ENCODE data around the gene DSCAML1.

Gene DSCAML1

GRCh38 chr11:117418737-117419481, 378.1 kb downstream of the DSCAML1 start:
- no peaks in the 10 kb centered on the region for H3K9me3 Mint-ChIP-seq
- DNase-seq (ENCODE audit: low spot score in 2 of 2): no peak
- H3K4me3 Mint-ChIP-seq: no peak overlapping the region
- no peaks in the 10 kb centered on the region for H3K4me1 Mint-ChIP-seq
- no peak overlapping the region for H3K27ac Mint-ChIP-seq
- peaks cover 4% of the 10 kb centered on the region for H3K27me3 Mint-ChIP-seq
- H3K36me3 Mint-ChIP-seq: peaks cover under 1% of the 10 kb centered on the region
- no peak for ATAC-seq (ENCODE audit: low read depth)

GRCh38 chr11:117417856-117418255, 379.2 kb downstream of the DSCAML1 start:
- peaks cover 7% of the 10 kb centered on the region for H3K36me3 Mint-ChIP-seq
- peaks cover 2% of the 10 kb centered on the region for H3K27me3 Mint-ChIP-seq
- no peak overlapping the region for H3K27ac Mint-ChIP-seq
- DNase-seq (ENCODE audit: low spot score in 2 of 2) (no peak), ATAC-seq (ENCODE audit: low read depth) (no peak)
- no peak overlapping the region for H3K4me3 Mint-ChIP-seq
- no peaks in the 10 kb centered on the region for H3K9me3 Mint-ChIP-seq
- H3K4me1 Mint-ChIP-seq: no peaks in the 10 kb centered on the region

- H3K36me3 Mint-ChIP-seq: peaks cover 11% of the 10 kb centered on the region
- DNase-seq (ENCODE audit: low spot score in 2 of 2) (no peak), ATAC-seq (ENCODE audit: low read depth) (no peak)
- no peaks in the 10 kb centered on the region for H3K9me3 Mint-ChIP-seq
- no peak overlapping the region for H3K4me3 Mint-ChIP-seq
- H3K27me3 Mint-ChIP-seq: peaks cover 2% of the 10 kb centered on the region
- H3K4me1 Mint-ChIP-seq: no peaks in the 10 kb centered on the region
- H3K27ac Mint-ChIP-seq: no peak overlapping the region
Measured at GRCh38 chr11:117417342-117417741, 379.7 kb downstream of the DSCAML1 start.

- Mint-ChIP-seq H3K4me1 (no peaks in the 10 kb centered on the region), H3K27ac (no peak overlapping the region), H3K27me3 (no peaks in the 10 kb centered on the region), H3K4me3 (no peak overlapping the region), H3K36me3 (peaks cover 14% of the 10 kb centered on the region), H3K9me3 (no peaks in the 10 kb centered on the region)
- no peak for ATAC-seq (ENCODE audit: low read depth)
- DNase-seq (ENCODE audit: low spot score in 2 of 2): no peak
Measured at GRCh38 chr11:117415358-117415896, 381.6 kb downstream of the DSCAML1 start.

- DNase-seq (ENCODE audit: low spot score in 2 of 2): no peak
- Mint-ChIP-seq H3K9me3 (no peaks in the 10 kb centered on the region), H3K27ac (no peak overlapping the region), H3K4me3 (no peak overlapping the region), H3K4me1 (no peaks in the 10 kb centered on the region), H3K27me3 (no peaks in the 10 kb centered on the region), H3K36me3 (peaks cover 18% of the 10 kb centered on the region)
- ATAC-seq (ENCODE audit: low read depth): no peak
Measured at GRCh38 chr11:117414724-117415123, 382.3 kb downstream of the DSCAML1 start.

GRCh38 chr11:117413616-117414015, 383.4 kb downstream of the DSCAML1 start:
- Mint-ChIP-seq H3K4me1 (no peaks in the 10 kb centered on the region), H3K36me3 (peaks cover 26% of the 10 kb centered on the region), H3K27ac (no peak overlapping the region), H3K4me3 (no peak overlapping the region), H3K27me3 (no peaks in the 10 kb centered on the region), H3K9me3 (no peaks in the 10 kb centered on the region)
- no peak for DNase-seq (ENCODE audit: low spot score in 2 of 2)
- no peak for ATAC-seq (ENCODE audit: low read depth)

- H3K27ac Mint-ChIP-seq: no peak overlapping the region
- H3K36me3 Mint-ChIP-seq: peaks cover 31% of the 10 kb centered on the region
- no peaks in the 10 kb centered on the region for H3K27me3 Mint-ChIP-seq
- no peak overlapping the region for H3K4me3 Mint-ChIP-seq
- no peaks in the 10 kb centered on the region for H3K9me3 Mint-ChIP-seq
- H3K4me1 Mint-ChIP-seq: no peaks in the 10 kb centered on the region
- no peak for DNase-seq (ENCODE audit: low spot score in 2 of 2)
- ATAC-seq (ENCODE audit: low read depth): no peak
Measured at GRCh38 chr11:117412653-117413275, 384.3 kb downstream of the DSCAML1 start.

GRCh38 chr11:117412176-117412575, 384.8 kb downstream of the DSCAML1 start:
- Mint-ChIP-seq H3K4me3 (no peak overlapping the region), H3K27ac (no peak overlapping the region), H3K36me3 (peaks cover 34% of the 10 kb centered on the region), H3K27me3 (no peaks in the 10 kb centered on the region), H3K9me3 (no peaks in the 10 kb centered on the region), H3K4me1 (no peaks in the 10 kb centered on the region)
- no peak for DNase-seq (ENCODE audit: low spot score in 2 of 2)
- ATAC-seq (ENCODE audit: low read depth): no peak

- ATAC-seq (ENCODE audit: low read depth): no peak
- DNase-seq (ENCODE audit: low spot score in 2 of 2): no peak
- H3K4me1 Mint-ChIP-seq: no peaks in the 10 kb centered on the region
- no peaks in the 10 kb centered on the region for H3K27me3 Mint-ChIP-seq
- peaks cover 34% of the 10 kb centered on the region for H3K36me3 Mint-ChIP-seq
- H3K9me3 Mint-ChIP-seq: no peaks in the 10 kb centered on the region
- H3K4me3 Mint-ChIP-seq: no peak overlapping the region
- H3K27ac Mint-ChIP-seq: no peak overlapping the region
Measured at GRCh38 chr11:117411736-117412135, 385.3 kb downstream of the DSCAML1 start.

- Mint-ChIP-seq H3K27me3 (no peaks in the 10 kb centered on the region), H3K36me3 (peaks cover 38% of the 10 kb centered on the region), H3K4me1 (no peaks in the 10 kb centered on the region), H3K27ac (no peak overlapping the region), H3K4me3 (no peak overlapping the region), H3K9me3 (no peaks in the 10 kb centered on the region)
- DNase-seq (ENCODE audit: low spot score in 2 of 2) (no peak), ATAC-seq (ENCODE audit: low read depth) (no peak)
Measured at GRCh38 chr11:117410861-117411710, 385.9 kb downstream of the DSCAML1 start.

GRCh38 chr11:117410238-117410637, 386.8 kb downstream of the DSCAML1 start:
- Mint-ChIP-seq H3K36me3 (peaks cover 47% of the 10 kb centered on the region), H3K4me3 (no peak overlapping the region), H3K27ac (no peak overlapping the region), H3K27me3 (no peaks in the 10 kb centered on the region), H3K9me3 (peaks cover 3% of the 10 kb centered on the region), H3K4me1 (no peaks in the 10 kb centered on the region)
- no peak for ATAC-seq (ENCODE audit: low read depth)
- DNase-seq (ENCODE audit: low spot score in 2 of 2): no peak

GRCh38 chr11:117409511-117409910, 387.5 kb downstream of the DSCAML1 start:
- Mint-ChIP-seq H3K36me3 (peaks cover 50% of the 10 kb centered on the region), H3K27ac (no peak overlapping the region)

GRCh38 chr11:117408356-117408755, 388.7 kb downstream of the DSCAML1 start:
- DNase-seq (ENCODE audit: low spot score in 2 of 2) (no peak), ATAC-seq (ENCODE audit: low read depth) (no peak)
- H3K4me1 Mint-ChIP-seq: no peaks in the 10 kb centered on the region
- peaks cover 56% of the 10 kb centered on the region for H3K36me3 Mint-ChIP-seq
- H3K27ac Mint-ChIP-seq: no peak overlapping the region
- peaks cover 3% of the 10 kb centered on the region for H3K9me3 Mint-ChIP-seq
- no peaks in the 10 kb centered on the region for H3K27me3 Mint-ChIP-seq
- no peak overlapping the region for H3K4me3 Mint-ChIP-seq

More at GRCh38 chr11:117409511-117409910, 387.5 kb downstream of the DSCAML1 start:
- DNase-seq (ENCODE audit: low spot score in 2 of 2) (no peak), ATAC-seq (ENCODE audit: low read depth) (no peak)
- no peaks in the 10 kb centered on the region for H3K4me1 Mint-ChIP-seq
- no peaks in the 10 kb centered on the region for H3K27me3 Mint-ChIP-seq
- H3K9me3 Mint-ChIP-seq: peaks cover 3% of the 10 kb centered on the region
- H3K4me3 Mint-ChIP-seq: no peak overlapping the region

- H3K4me1 Mint-ChIP-seq: no peaks in the 10 kb centered on the region
- DNase-seq (ENCODE audit: low spot score in 2 of 2) (no peak), ATAC-seq (ENCODE audit: low read depth) (no peak)
- H3K27me3 Mint-ChIP-seq: no peaks in the 10 kb centered on the region
- H3K4me3 Mint-ChIP-seq: no peak overlapping the region
- H3K36me3 Mint-ChIP-seq: peaks cover 59% of the 10 kb centered on the region
- no peak overlapping the region for H3K27ac Mint-ChIP-seq
- H3K9me3 Mint-ChIP-seq: peaks cover 3% of the 10 kb centered on the region
Measured at GRCh38 chr11:117407016-117407415, 390.0 kb downstream of the DSCAML1 start.

All from memory B cell (primary cell).